ENCODE results near the gene BBS12.

BBS12 gene

GRCh38 chr4:122705547-122706117 is 26.9 kb upstream of the BBS12 start:
- no peak overlapping the region for H3K4me3 Mint-ChIP-seq

GRCh38 chr4:122706511-122706910 is 26.0 kb upstream of the BBS12 start:
- Mint-ChIP-seq H3K4me3 (no peak overlapping the region), H3K27ac (no peak overlapping the region), H3K4me1 (ENCODE audit: low read depth) (peaks cover 42% of the 10 kb centered on the region), H3K36me3 (ENCODE audit: low read depth) (no peaks in the 10 kb centered on the region), H3K9me3 (no peaks in the 10 kb centered on the region), H3K27me3 (peaks cover 7% of the 10 kb centered on the region)

More at GRCh38 chr4:122705547-122706117, 26.9 kb upstream of the BBS12 start:
- Mint-ChIP-seq H3K27me3 (peaks cover 7% of the 10 kb centered on the region), H3K36me3 (ENCODE audit: low read depth) (no peaks in the 10 kb centered on the region), H3K9me3 (no peaks in the 10 kb centered on the region), H3K4me1 (ENCODE audit: low read depth) (peaks cover 42% of the 10 kb centered on the region), H3K27ac (no peak overlapping the region)

DNA sequence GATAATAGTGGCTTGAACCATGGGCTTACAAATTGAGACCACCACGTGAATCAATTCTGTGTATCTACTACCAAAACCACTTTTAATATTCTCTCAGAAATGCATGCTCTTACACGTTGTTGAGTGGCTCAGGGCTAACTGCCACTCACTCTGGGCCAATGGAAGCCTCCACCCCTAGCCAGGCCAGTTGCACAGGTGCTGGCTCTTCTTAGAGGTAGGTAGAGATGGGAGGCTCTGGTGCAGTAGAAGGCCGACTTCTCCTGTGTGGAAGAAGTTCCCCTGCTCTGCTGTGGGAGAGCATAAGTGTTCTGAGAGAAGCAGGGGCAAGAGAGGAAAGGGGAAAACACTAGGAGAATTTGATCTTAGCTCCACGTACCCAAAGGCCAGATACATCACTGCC is 25.0 kb upstream of the BBS12 start:
- no peaks in the 10 kb centered on the region for H3K9me3 Mint-ChIP-seq

GRCh38 chr4:122709236-122709635 is 23.3 kb upstream of the BBS12 start:
- no peak overlapping the region for H3K27ac Mint-ChIP-seq
- no peak overlapping the region for H3K4me3 Mint-ChIP-seq
- H3K36me3 Mint-ChIP-seq (ENCODE audit: low read depth): no peaks in the 10 kb centered on the region
- peaks cover 9% of the 10 kb centered on the region for H3K27me3 Mint-ChIP-seq
- peaks cover 58% of the 10 kb centered on the region for H3K4me1 Mint-ChIP-seq (ENCODE audit: low read depth)
- no peaks in the 10 kb centered on the region for H3K9me3 Mint-ChIP-seq

More for the DNA sequence above, 25.0 kb upstream of the BBS12 start:
- Mint-ChIP-seq H3K4me3 (no peak overlapping the region), H3K27me3 (peaks cover 9% of the 10 kb centered on the region), H3K27ac (no peak overlapping the region), H3K4me1 (ENCODE audit: low read depth) (peaks cover 48% of the 10 kb centered on the region), H3K36me3 (ENCODE audit: low read depth) (no peaks in the 10 kb centered on the region)

GRCh38 chr4:122710434-122711308 is 21.8 kb upstream of the BBS12 start:
- H3K4me3 Mint-ChIP-seq: peak overlapping the region; percentile 61
- peak overlapping the region; percentile 95 for H3K27ac Mint-ChIP-seq
- H3K4me1 Mint-ChIP-seq (ENCODE audit: low read depth): peaks cover 54% of the 10 kb centered on the region
- H3K36me3 Mint-ChIP-seq (ENCODE audit: low read depth): no peaks in the 10 kb centered on the region
- peaks cover 3% of the 10 kb centered on the region for H3K27me3 Mint-ChIP-seq
- no peaks in the 10 kb centered on the region for H3K9me3 Mint-ChIP-seq

DNA sequence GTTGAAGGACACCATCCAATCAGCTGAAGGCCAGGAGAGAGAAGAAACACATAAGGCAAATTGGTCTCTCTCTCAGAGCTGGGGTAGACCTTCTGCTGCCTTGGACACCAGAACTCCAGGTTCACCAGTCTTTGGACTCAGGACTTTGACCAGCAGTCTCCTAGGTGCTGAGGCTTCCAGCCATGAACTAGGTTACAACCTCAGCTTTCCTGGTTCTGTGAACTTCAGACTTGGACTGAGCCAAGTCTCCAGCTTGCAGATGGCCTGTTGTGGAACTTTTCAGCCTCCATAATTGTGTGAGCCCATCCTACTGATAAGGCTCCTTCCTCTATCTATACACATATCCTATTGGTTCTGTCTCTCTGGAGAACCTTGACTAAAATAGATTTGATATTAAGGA is 20.6 kb upstream of the BBS12 start:
- no peaks in the 10 kb centered on the region for H3K36me3 Mint-ChIP-seq (ENCODE audit: low read depth)

DNA sequence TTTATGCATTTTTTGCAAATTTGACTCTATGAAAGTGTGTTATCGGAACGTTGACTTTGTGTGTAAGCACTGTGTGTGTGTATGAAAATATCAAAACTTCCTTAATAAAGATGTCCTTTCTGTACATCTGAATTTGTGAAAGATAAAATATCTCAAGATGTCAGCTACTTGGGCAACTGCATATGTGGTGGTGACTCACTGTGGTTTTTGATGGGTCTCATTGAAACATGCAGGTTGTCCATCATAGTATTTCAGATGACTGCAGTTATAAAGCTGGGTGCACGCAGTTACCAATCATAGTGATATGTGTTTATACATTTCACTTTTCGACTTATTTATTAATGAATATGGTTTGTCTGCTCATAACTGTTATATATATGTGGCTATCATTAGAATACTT is 19.7 kb upstream of the BBS12 start:
- Mint-ChIP-seq H3K9me3 (no peaks in the 10 kb centered on the region), H3K36me3 (ENCODE audit: low read depth) (no peaks in the 10 kb centered on the region), H3K4me3 (no peak overlapping the region), H3K27me3 (peaks cover 4% of the 10 kb centered on the region), H3K27ac (peak overlapping the region; percentile 95), H3K4me1 (ENCODE audit: low read depth) (peaks cover 56% of the 10 kb centered on the region)

More for the DNA sequence above, 20.6 kb upstream of the BBS12 start:
- peak overlapping the region; percentile 95 for H3K27ac Mint-ChIP-seq
- H3K4me3 Mint-ChIP-seq: no peak overlapping the region
- peaks cover 56% of the 10 kb centered on the region for H3K4me1 Mint-ChIP-seq (ENCODE audit: low read depth)
- peaks cover 3% of the 10 kb centered on the region for H3K27me3 Mint-ChIP-seq
- no peaks in the 10 kb centered on the region for H3K9me3 Mint-ChIP-seq

DNA sequence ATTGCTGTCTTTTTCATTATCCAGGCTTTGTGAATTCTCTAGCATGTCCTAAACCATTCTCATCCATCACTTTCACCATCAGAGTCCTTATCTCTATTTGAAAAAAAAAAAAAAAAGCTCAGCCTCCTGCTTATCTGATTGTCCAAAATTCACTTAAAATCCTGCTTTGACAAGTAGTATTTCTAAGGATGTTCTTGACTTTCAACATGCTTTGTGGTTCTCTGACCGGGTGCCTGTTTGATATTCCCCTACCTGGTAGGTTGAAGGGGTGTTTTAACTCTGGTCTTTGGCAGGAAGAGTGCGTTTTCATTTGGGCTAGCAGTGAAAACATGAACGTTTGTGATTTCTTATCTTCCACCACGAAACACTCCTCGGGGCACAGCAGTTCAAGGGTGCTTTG is 17.3 kb upstream of the BBS12 start:
- no peak overlapping the region for H3K4me3 Mint-ChIP-seq
- H3K9me3 Mint-ChIP-seq: no peaks in the 10 kb centered on the region
- H3K4me1 Mint-ChIP-seq (ENCODE audit: low read depth): peaks cover 49% of the 10 kb centered on the region
- no peaks in the 10 kb centered on the region for H3K36me3 Mint-ChIP-seq (ENCODE audit: low read depth)
- no peak overlapping the region for H3K27ac Mint-ChIP-seq
- peaks cover 10% of the 10 kb centered on the region for H3K27me3 Mint-ChIP-seq

DNA sequence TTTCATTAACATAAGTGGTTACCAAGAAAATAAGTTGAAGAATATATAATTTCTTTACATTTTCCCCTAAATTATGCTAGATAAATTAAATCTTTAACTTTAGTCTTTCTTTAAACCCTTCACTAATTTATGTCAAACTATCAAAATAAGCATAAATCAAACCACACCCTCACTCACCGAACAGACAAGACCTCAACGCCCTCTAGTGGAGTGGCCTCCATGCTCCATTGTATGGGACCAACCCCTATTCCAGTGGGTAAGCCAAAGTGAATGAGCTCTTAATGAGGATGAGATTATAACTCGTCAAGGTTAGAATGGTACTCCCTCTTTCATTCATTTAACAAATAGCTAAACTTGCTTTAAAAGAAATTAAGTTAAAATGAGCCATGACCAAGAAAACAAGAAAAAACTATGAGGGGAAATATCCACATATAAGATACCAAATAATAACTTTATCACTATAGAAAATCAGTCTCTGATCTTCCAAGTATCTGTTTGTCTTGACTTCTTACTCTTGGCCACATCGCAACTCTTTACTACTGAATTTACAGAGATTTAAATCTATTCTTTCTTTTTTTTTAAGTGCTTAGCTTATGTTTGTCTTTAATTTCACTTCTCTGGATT is 15.6 kb upstream of the BBS12 start:
- peaks cover 7% of the 10 kb centered on the region for H3K27me3 Mint-ChIP-seq
- no peaks in the 10 kb centered on the region for H3K9me3 Mint-ChIP-seq
- no peak overlapping the region for H3K4me3 Mint-ChIP-seq
- no peak overlapping the region for H3K27ac Mint-ChIP-seq
- peaks cover 32% of the 10 kb centered on the region for H3K4me1 Mint-ChIP-seq (ENCODE audit: low read depth)
- H3K36me3 Mint-ChIP-seq (ENCODE audit: low read depth): no peaks in the 10 kb centered on the region

DNA sequence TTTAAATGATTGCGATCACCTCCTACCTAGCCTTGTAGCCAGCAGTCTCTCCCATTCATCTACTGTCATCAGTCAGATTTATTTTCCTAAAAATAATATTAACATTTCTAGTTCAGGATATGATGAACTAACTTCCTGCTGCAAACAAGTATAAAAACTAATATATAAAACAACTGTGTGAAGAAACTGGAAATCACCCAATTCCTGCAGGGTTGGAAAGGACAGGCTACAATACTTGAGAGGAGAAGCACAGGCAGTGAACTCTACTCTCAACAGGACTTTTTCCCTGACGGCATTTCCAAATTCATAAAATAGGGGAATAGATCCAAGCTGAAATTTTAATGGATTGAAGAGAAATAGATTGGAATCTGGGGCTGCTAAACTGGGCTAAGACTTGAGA is 14.2 kb upstream of the BBS12 start:
- no peak overlapping the region for H3K4me3 Mint-ChIP-seq
- peaks cover 19% of the 10 kb centered on the region for H3K4me1 Mint-ChIP-seq (ENCODE audit: low read depth)
- peaks cover 7% of the 10 kb centered on the region for H3K27me3 Mint-ChIP-seq
- no peaks in the 10 kb centered on the region for H3K36me3 Mint-ChIP-seq (ENCODE audit: low read depth)
- no peaks in the 10 kb centered on the region for H3K9me3 Mint-ChIP-seq
- H3K27ac Mint-ChIP-seq: no peak overlapping the region

DNA sequence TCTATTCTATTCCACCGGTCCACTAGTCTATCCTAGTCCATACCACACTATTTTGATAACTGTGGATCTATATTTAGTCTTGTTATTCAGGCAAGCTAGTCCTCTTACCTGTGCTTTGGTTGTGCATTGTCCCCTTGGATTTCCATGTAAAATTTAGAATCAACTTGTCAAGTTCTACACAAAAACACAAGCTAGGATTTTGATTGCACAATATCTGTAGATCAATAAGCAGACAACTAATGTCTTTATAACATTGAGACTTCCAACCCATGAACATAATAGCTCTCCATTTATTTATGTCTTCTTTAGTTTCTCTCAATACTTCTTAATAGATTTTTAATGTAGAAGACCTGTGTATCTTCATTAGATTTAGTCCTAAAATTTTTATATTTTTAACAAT is 10.2 kb upstream of the BBS12 start:
- H3K4me3 Mint-ChIP-seq: no peak overlapping the region
- no peaks in the 10 kb centered on the region for H3K9me3 Mint-ChIP-seq
- H3K27me3 Mint-ChIP-seq: peaks cover 25% of the 10 kb centered on the region
- no peaks in the 10 kb centered on the region for H3K36me3 Mint-ChIP-seq (ENCODE audit: low read depth)
- H3K4me1 Mint-ChIP-seq (ENCODE audit: low read depth): no peaks in the 10 kb centered on the region
- H3K27ac Mint-ChIP-seq: no peak overlapping the region

DNA sequence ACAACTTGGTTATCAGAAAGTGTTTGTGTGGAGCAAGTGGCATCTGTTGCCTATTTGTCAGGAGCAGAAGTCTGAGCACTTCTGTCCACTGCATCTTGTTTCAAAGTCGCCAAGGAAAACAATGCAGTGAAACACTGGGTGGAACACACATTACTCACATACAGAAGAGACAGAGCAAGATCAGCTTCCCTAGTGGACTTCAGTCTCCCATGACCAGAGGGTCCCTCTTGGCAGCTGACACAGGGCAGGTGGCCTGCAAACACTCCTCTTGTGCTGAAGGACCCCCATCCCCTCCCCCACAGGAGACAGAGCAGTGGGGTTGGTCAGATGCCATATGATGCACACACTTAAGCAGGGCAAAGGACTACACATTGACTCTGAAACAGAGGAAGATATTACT is 3.6 kb upstream of the BBS12 start:
- Mint-ChIP-seq H3K4me1 (ENCODE audit: low read depth) (peaks cover 15% of the 10 kb centered on the region), H3K27ac (no peak overlapping the region), H3K27me3 (peaks cover 18% of the 10 kb centered on the region), H3K36me3 (ENCODE audit: low read depth) (no peaks in the 10 kb centered on the region), H3K4me3 (no peak overlapping the region), H3K9me3 (no peaks in the 10 kb centered on the region)

DNA sequence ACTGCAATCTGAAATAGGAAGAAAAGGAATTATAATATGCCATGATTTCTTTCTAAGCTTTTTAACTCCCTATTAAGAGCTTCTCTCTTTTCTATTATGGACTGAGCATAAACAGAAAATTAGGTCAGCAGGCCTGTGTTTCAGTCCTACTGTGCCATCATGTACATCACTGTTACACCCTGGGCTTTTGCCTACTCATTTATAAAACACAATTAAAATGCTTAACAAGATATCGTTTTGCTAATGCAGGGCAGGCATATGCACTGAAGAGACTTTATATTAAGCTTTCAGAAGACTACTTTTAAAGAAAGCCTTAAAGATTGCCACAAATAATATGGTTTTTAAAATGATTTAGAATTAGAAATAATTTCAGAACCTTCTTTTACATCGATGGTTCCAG is 828 bp upstream of the BBS12 start:
- Mint-ChIP-seq H3K27ac (peak overlapping the region; percentile 92), H3K4me1 (ENCODE audit: low read depth) (peaks cover 16% of the 10 kb centered on the region), H3K27me3 (no peaks in the 10 kb centered on the region), H3K36me3 (ENCODE audit: low read depth) (no peaks in the 10 kb centered on the region), H3K9me3 (no peaks in the 10 kb centered on the region), H3K4me3 (peak overlapping the region; percentile 94)

DNA sequence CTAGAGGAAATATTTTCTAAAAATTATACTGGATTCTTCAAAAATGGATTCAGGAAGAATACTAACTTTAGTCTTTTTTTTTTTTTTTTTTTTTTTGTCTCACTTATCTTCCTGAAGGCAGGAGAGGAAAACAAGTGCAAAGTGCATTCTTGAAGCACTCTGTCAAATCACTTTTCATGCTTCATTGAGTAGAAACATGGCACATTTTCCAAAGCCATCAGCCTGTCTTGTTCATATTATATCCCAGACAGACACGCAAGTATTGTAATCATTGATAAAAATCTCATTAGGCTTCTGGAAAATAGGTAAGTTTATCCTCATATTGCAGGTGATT is 1.2 kb downstream of the BBS12 start:
- no peak overlapping the region for H3K27ac Mint-ChIP-seq
- peaks cover 16% of the 10 kb centered on the region for H3K4me1 Mint-ChIP-seq (ENCODE audit: low read depth)
- H3K4me3 Mint-ChIP-seq: peak overlapping the region; percentile 94
- peaks cover 8% of the 10 kb centered on the region for H3K36me3 Mint-ChIP-seq (ENCODE audit: low read depth)
- no peaks in the 10 kb centered on the region for H3K9me3 Mint-ChIP-seq
- no peaks in the 10 kb centered on the region for H3K27me3 Mint-ChIP-seq

DNA sequence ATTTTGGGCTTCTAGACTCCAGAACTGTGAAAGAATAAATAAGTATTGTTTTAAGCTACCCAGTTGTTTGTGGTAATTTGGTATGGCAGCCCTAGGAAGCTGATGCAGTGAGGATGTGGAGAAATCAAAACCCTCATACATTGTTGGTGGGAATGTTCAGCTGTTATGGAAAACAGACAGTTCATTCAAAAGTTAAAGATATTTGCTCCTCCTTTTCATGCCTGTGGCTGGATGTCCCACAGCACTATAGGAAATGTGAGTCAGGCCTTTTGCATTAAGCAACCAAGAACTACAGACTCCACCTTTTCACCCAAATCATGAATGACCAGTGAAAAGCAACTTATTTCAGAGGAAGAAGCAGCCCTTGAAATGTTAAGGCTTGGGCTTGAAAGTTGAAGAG is 6.7 kb downstream of the BBS12 start:
- Mint-ChIP-seq H3K4me3 (no peak overlapping the region), H3K27ac (no peak overlapping the region)

More for the DNA sequence above, 6.7 kb downstream of the BBS12 start:
- no peaks in the 10 kb centered on the region for H3K4me1 Mint-ChIP-seq (ENCODE audit: low read depth)
- no peaks in the 10 kb centered on the region for H3K27me3 Mint-ChIP-seq
- H3K9me3 Mint-ChIP-seq: no peaks in the 10 kb centered on the region
- peaks cover 27% of the 10 kb centered on the region for H3K36me3 Mint-ChIP-seq (ENCODE audit: low read depth)

Data from stimulated activated naive CD8-positive, alpha-beta T cell treated with anti-CD3 and anti-CD28 coated beads, Interleukin-15, Interleukin-2, amounts not matched to agents 100 ng/mL and 50 ng/mL, for 24 hours (primary cell).